K562 (cell line): Measurements from ENCODE around the gene SYNRG. TPM values are rescaled to one million over a fixed set of nuclear protein-coding genes. Genes with fewer than 3 reads are reported as not detected.
A peak's percentile ranks its signal among the peaks of the same experiment; 100 is the strongest.

Source experiments
- CUX1 ChIP-seq: fragments of 200-800 bp; sonication (Bioruptor generic); IDR thresholded peaks from 2 replicates; pipeline ENCODE4 v1.6.1; 2016; ENCODE audit warnings: missing genetic modification characterization, missing compliant biosample characterization
- HNRNPH1 ChIP-seq: fragments of 200-400 bp; formaldehyde crosslinking; optimal IDR thresholded peaks from 2 replicates; pipeline ENCODE3; 2017; ENCODE audit warnings: low read depth, mild to moderate bottlenecking, low read length, moderate library complexity
- JUN ChIP-seq, 2 experiments: sonication (generic) in 1 of 2; formaldehyde crosslinking in 1 of 2; IDR thresholded peaks; 2 replicates each; pipeline versions ENCODE4 v1.6.1 to v1.8.0; 2012 to 2022; ENCODE audit warnings: borderline replicate concordance in 2 of 2, mild to moderate bottlenecking in 2 of 2, improper control_type of control experiment in 1 of 2, low read depth in 1 of 2, low read length in 1 of 2, missing genetic modification reagents in 1 of 2
- MBD1 ChIP-seq: fragments of 250-450 bp; sonication (Bioruptor Pico); IDR thresholded peaks from 2 replicates; pipeline ENCODE4 v1.8.0; 2022; ENCODE audit warnings: inconsistent platforms
- MGA ChIP-seq: fragments of 450-650 bp; IDR thresholded peaks from 2 replicates; pipeline ENCODE4 v1.6.1; 2016; ENCODE audit warnings: mild to moderate bottlenecking, moderate library complexity
- NEUROD1 ChIP-seq: fragments of 150-350 bp; IDR thresholded peaks from 2 replicates; pipeline ENCODE4 v1.6.1; 2014; ENCODE audit warnings: borderline replicate concordance, low read length, low read depth; ENCODE audit not compliant: partially characterized antibody
- TFAM ChIP-seq: fragments of 250-450 bp; sonication (Bioruptor Pico); conservative IDR thresholded peaks from 2 replicates; pipeline ENCODE4 v1.5.0; 2021; ENCODE audit warnings: mild to moderate bottlenecking, moderate library complexity
- ZC3H8 ChIP-seq: fragments of 450-650 bp; IDR thresholded peaks from 2 replicates; pipeline ENCODE4 v1.6.1; 2017
- polyA plus RNA-seq, 8 experiments: library from polyadenylated mRNA; depleted of rRNA in 4 of 8; stranded (reverse) in 5 of 8; unstranded in 3 of 8; fragments of >200 nt; fragmentation: Nextera tagmentation in 2 of 8; fragmentation: Illumina TruSeq in 1 of 8; extraction: Ambion mirVana in 2 of 8; extraction: Trizol in 1 of 8; gene quantifications; 2 replicates each; pipeline versions ENCODE4 v1.2.1 to v1.2.3, GENCODE V29; 2011 to 2014; ENCODE audit warnings: inconsistent platforms in 1 of 8, missing spikeins in 1 of 8
- total RNA-seq, 7 experiments: library from RNA; depleted of rRNA in 6 of 7; stranded (reverse); fragments of >200 nt in 6 of 7; fragmentation: Illumina TruSeq in 2 of 7; extraction: Trizol in 2 of 7; gene quantifications; 2 replicates each; pipeline versions ENCODE4 v1.2.1 to v1.2.3, GENCODE V29; 2011 to 2021; ENCODE audit warnings: low replicate concordance in 1 of 7

The SYNRG gene
- total and polyA plus RNA-seq, 9 of the 15 experiments (the other 6 are each of a cell fraction or from before 2014, with no cell fraction given), result 2.9 to 28.2 (median 15.1) TPM

- peak; percentile 33; the same call in 1 of the 2 replicates for TF ChIP-seq MGA
- TF ChIP-seq MBD1, result no peak
- no peak for TF ChIP-seq NEUROD1
- no peak for TF ChIP-seq CUX1
- no peak for TF ChIP-seq HNRNPH1
- TF ChIP-seq TFAM (CRISPR knock-in tag), result no peak
- TF ChIP-seq ZC3H8, result no peak
- TF ChIP-seq JUN (IDR thresholded peaks at IDR 0.05; ENCODE audit: borderline replicate concordance, low read depth, low read length), result no peak
- TF ChIP-seq JUN (CRISPR knock-in tag; IDR thresholded peaks at IDR 0.05; ENCODE audit: borderline replicate concordance), result no peak
Measured at GRCh38 chr17:37643869-37644268, 34.7 kb upstream of the SYNRG start (continued).
